H9 (cell line): ENCODE results near the gene AHNAK. TPM values are rescaled to one million over a fixed set of nuclear protein-coding genes. Genes with fewer than 3 reads are reported as not detected.

Experiments used
- DNase-seq: peaks from one replicate; pipeline ENCODE4 v3.0.0-alpha.2; 2017
- H2AFZ ChIP-seq: one replicate; pipeline ENCODE4 v1.6.1; 2013; ENCODE audit warnings: mild to moderate bottlenecking, low read length, control low read depth, moderate library complexity
- H2AK5ac ChIP-seq: 2 replicates; pipeline ENCODE4 v1.6.1; 2013; ENCODE audit warnings: low read length, control low read depth, mixed read lengths; ENCODE audit not compliant: insufficient read length
- H2BK120ac ChIP-seq: one replicate; pipeline ENCODE4 v1.6.1; 2013; ENCODE audit warnings: low read depth, mild to moderate bottlenecking, low read length, control low read depth, inconsistent platforms; ENCODE audit not compliant: poor library complexity, severe bottlenecking
- H2BK12ac ChIP-seq: 2 replicates; pipeline ENCODE4 v1.6.1; 2013; ENCODE audit warnings: low read length, control low read depth, mixed read lengths, low read depth; ENCODE audit not compliant: insufficient read length
- H2BK15ac ChIP-seq: 2 replicates; pipeline ENCODE4 v1.6.1; 2013; ENCODE audit warnings: low read depth, low read length, control low read depth
- H2BK20ac ChIP-seq: one replicate; pipeline ENCODE4 v1.6.1; 2013; ENCODE audit warnings: low read depth, mild to moderate bottlenecking, low read length, control low read depth, inconsistent platforms; ENCODE audit not compliant: poor library complexity, severe bottlenecking
- H2BK5ac ChIP-seq: 2 replicates; pipeline ENCODE4 v1.6.1; 2013; ENCODE audit warnings: low read length, control low read depth, mixed read lengths; ENCODE audit not compliant: insufficient read length
- H3K14ac ChIP-seq: 2 replicates; pipeline ENCODE4 v1.6.1; 2013; ENCODE audit warnings: low read length, control low read depth; ENCODE audit not compliant: insufficient read depth
- H3K18ac ChIP-seq: 2 replicates; pipeline ENCODE4 v1.6.1; 2013; ENCODE audit warnings: low read depth, mild to moderate bottlenecking, mixed read lengths, low read length, control low read depth; ENCODE audit not compliant: insufficient read length
- H3K23ac ChIP-seq: 2 replicates; pipeline ENCODE4 v1.6.1; 2013; ENCODE audit warnings: low read length, control low read depth, mixed read lengths, low read depth; ENCODE audit not compliant: insufficient read length
- H3K23me2 ChIP-seq: 2 replicates; pipeline ENCODE4 v1.6.1; 2013; ENCODE audit warnings: low read depth, mild to moderate bottlenecking, mixed read lengths, low read length, control low read depth; ENCODE audit not compliant: insufficient read length, poor library complexity, severe bottlenecking
- H3K27ac ChIP-seq: 2 replicates; pipeline ENCODE4 v1.5.1; 2013; ENCODE audit warnings: low read length, control low read depth, mixed read lengths, low read depth; ENCODE audit not compliant: insufficient read length
- H3K27me3 ChIP-seq: 2 replicates; pipeline ENCODE4 v1.6.1; 2013; ENCODE audit warnings: low read length, control low read depth, inconsistent platforms; ENCODE audit not compliant: insufficient read depth
- H3K4ac ChIP-seq: 2 replicates; pipeline ENCODE4 v1.6.1; 2013; ENCODE audit warnings: low read depth, mild to moderate bottlenecking, control low read depth, inconsistent platforms, low read length, moderate library complexity
- H3K4me1 ChIP-seq: 2 replicates; pipeline ENCODE4 v1.6.1; 2013; ENCODE audit warnings: low read length, control low read depth, inconsistent platforms; ENCODE audit not compliant: insufficient read depth
- H3K4me2 ChIP-seq: 2 replicates; pipeline ENCODE4 v1.6.1; 2013; ENCODE audit warnings: low read length, control low read depth, mixed read lengths; ENCODE audit not compliant: insufficient read length, insufficient read depth
- H3K56ac ChIP-seq: 2 replicates; pipeline ENCODE4 v1.6.1; 2013; ENCODE audit warnings: low read depth, mild to moderate bottlenecking, mixed read lengths, low read length, control low read depth; ENCODE audit not compliant: insufficient read length
- H3K79me1 ChIP-seq: 2 replicates; pipeline ENCODE4 v1.6.1; 2013; ENCODE audit warnings: low read depth, mild to moderate bottlenecking, moderate library complexity, low read length, control low read depth, inconsistent platforms; ENCODE audit not compliant: insufficient read depth, poor library complexity, severe bottlenecking
- H3K79me2 ChIP-seq: 2 replicates; pipeline ENCODE4 v1.6.1; 2013; ENCODE audit warnings: low read length, control low read depth, inconsistent platforms; ENCODE audit not compliant: insufficient read depth
- H3K9ac ChIP-seq: 2 replicates; pipeline ENCODE4 v1.6.1; 2013; ENCODE audit warnings: low read length, control low read depth, mixed read lengths; ENCODE audit not compliant: insufficient read length; ENCODE audit errors: extremely low read depth
- H3K9me3 ChIP-seq: one replicate; pipeline ENCODE4 v1.6.1; 2013; ENCODE audit warnings: low read depth, low read length, inconsistent platforms; ENCODE audit not compliant: control insufficient read depth
- H3T11ph ChIP-seq: one replicate; pipeline ENCODE4 v1.6.1; 2013; ENCODE audit warnings: mild to moderate bottlenecking, low read length, control low read depth, inconsistent platforms
- H4K20me1 ChIP-seq: one replicate; pipeline ENCODE4 v1.6.1; 2013; ENCODE audit not compliant: control insufficient read depth, insufficient read length, insufficient read depth
- H4K5ac ChIP-seq: 2 replicates; pipeline ENCODE4 v1.6.1; 2013; ENCODE audit warnings: low read depth, mild to moderate bottlenecking, mixed read lengths, low read length, control low read depth; ENCODE audit not compliant: insufficient read length
- H4K8ac ChIP-seq: replicated peaks from 2 replicates; pipeline ENCODE4 v1.6.1; 2013; ENCODE audit warnings: low read length, control low read depth, mixed read lengths, low read depth; ENCODE audit not compliant: insufficient read length
- H4K91ac ChIP-seq: 2 replicates; pipeline ENCODE4 v1.6.1; 2013; ENCODE audit warnings: low read depth, mild to moderate bottlenecking, moderate library complexity, mixed read lengths, low read length, control low read depth; ENCODE audit not compliant: insufficient read length
- H3K27ac Mint-ChIP-seq, 3 experiments: 2 replicates in 2 of 3; 3 replicates in 1 of 3; pipeline ENCODE4 v1.8.0; 2020 to 2021; ENCODE audit warnings: mixed read lengths in 3 of 3, mild to moderate bottlenecking in 1 of 3, moderate library complexity in 1 of 3
- H3K27me3 Mint-ChIP-seq: 2 replicates; pipeline ENCODE4 v1.8.0; 2021; ENCODE audit warnings: low read depth, mild to moderate bottlenecking, moderate library complexity, mixed read lengths
- H3K36me3 Mint-ChIP-seq, 3 experiments: 2 replicates in 2 of 3; 3 replicates in 1 of 3; pipeline ENCODE4 v1.8.0; 2020 to 2021; ENCODE audit warnings: low read depth in 3 of 3, mixed read lengths in 3 of 3; ENCODE audit not compliant: insufficient read depth in 1 of 3
- H3K4me1 Mint-ChIP-seq, 2 experiments: 2 replicates each; pipeline ENCODE4 v1.8.0; 2020; ENCODE audit warnings: mixed read lengths in 2 of 2
- H3K4me3 Mint-ChIP-seq, 2 experiments: 2 replicates in 1 of 2; 3 replicates in 1 of 2; pipeline ENCODE4 v1.8.0; 2020 to 2021; ENCODE audit warnings: mild to moderate bottlenecking in 2 of 2, mixed read lengths in 2 of 2, moderate library complexity in 1 of 2
- H3K9me3 Mint-ChIP-seq, 2 experiments: 2 replicates in 1 of 2; 3 replicates in 1 of 2; pipeline ENCODE4 v1.8.0; 2020; ENCODE audit warnings: mild to moderate bottlenecking in 2 of 2, mixed read lengths in 2 of 2, moderate library complexity in 1 of 2
- CTCF ChIP-seq: fragments of 200-600 bp; sonication (generic); conservative IDR thresholded peaks from 3 replicates; pipeline ENCODE4 v1.8.0; 2021; ENCODE audit warnings: antibody characterized with exemption, mild to moderate bottlenecking
- WGBS: extraction: QIAGEN DNeasy Blood & Tissue Kit; methylation state at CpG from one replicate; pipeline ENCODE4 v1.1.7; 2013; ENCODE audit warnings: missing lambda C conversion rate, low lambda C conversion rate, mixed read lengths; ENCODE audit not compliant: insufficient read length; ENCODE audit errors: extremely low coverage; 5-methylcytosine and 5-hydroxymethylcytosine counted together
- total RNA-seq: library from RNA; stranded (reverse); gene quantifications from 2 replicates; pipeline ENCODE4 v1.2.1, GENCODE V29; 2021

The AHNAK gene
- total RNA-seq, 1 experiment from 2014 or later = 15.2 TPM

DNA sequence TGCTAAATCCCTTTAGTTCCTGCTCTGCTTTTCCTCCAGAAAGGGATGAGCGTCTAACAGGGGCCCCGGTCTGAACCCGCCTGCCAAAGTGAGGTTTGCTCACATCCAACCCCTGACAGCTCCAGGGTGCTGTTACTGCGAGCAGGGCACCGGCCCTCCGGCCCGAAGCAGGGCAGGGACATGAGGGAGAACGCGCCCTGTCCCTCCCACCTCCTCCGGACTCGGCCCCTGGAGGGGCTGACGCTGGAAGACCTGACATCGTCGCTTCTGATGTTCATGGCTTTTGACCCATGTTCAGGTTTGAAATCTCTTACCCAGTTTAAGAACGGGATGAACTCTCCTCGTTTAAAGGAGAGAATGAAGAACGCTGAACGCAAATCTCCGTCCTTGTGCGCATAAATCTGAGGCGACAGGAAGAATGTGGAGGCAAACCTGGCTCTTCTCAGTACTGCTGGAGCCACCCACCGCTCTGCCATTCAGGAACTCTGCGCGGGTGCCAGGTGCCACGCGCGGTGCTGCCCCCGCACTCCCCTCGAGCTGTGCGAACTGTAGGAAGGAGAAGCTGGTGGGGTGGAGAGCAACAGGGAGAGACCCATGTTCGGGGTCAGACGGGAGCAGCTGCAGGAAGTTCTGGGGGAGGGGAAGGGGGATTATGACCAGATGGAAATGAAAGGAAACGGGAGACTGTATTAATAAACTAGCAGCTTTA, 27.9 kb upstream of the AHNAK start:
- H2BK12ac ChIP-seq = no peak overlapping the region
- Mint-ChIP-seq H3K4me3 (peak overlapping the region; percentile 99 to 100), H3K27ac (peak overlapping the region; percentile 84 to 99 (median 95)), H3K36me3 (peaks cover 42 to 75% (median 67%) of the 10 kb centered on the region in 3 experiments), H3K9me3 (no peaks in the 10 kb centered on the region), H3K27me3 (no peaks in the 10 kb centered on the region), H3K4me1 (peaks cover 37 to 38% of the 10 kb centered on the region in 2 experiments)
- no peak overlapping the region for H2AK5ac ChIP-seq
- H3K4me2 ChIP-seq = peak overlapping the region; percentile 98
- no peak overlapping the region for H2AFZ ChIP-seq
- no peak overlapping the region for H3T11ph ChIP-seq
- H3K27me3 ChIP-seq = no peaks in the 10 kb centered on the region
- H3K23ac ChIP-seq = no peak overlapping the region
- no peak overlapping the region for H2BK120ac ChIP-seq
- no peak for TF ChIP-seq CTCF
- H4K8ac ChIP-seq = no peak overlapping the region
- no peaks in the 10 kb centered on the region for H3K4me1 ChIP-seq
- H2BK15ac ChIP-seq = no peak overlapping the region
- no CpG with 5 or more reads among the region's 33 CpGs for WGBS
- peaks cover 13% of the 10 kb centered on the region for H3K23me2 ChIP-seq
- no peak for DNase-seq
- no peak overlapping the region for H2BK20ac ChIP-seq
- H3K9me3 ChIP-seq = no peaks in the 10 kb centered on the region
- no peaks in the 10 kb centered on the region for H4K20me1 ChIP-seq
- peak overlapping the region; percentile 31; the same call in 1 of the 2 replicates for H3K14ac ChIP-seq
- H3K79me1 ChIP-seq = peaks cover 8% of the 10 kb centered on the region
- H3K18ac ChIP-seq = peak overlapping the region; percentile 35
- H3K56ac ChIP-seq = no peak overlapping the region
- H3K27ac ChIP-seq = no peak overlapping the region
- H2BK5ac ChIP-seq = no peak overlapping the region
- H4K91ac ChIP-seq = no peak overlapping the region
- H3K4ac ChIP-seq = no peak overlapping the region
- no peak overlapping the region for H4K5ac ChIP-seq
- H3K79me2 ChIP-seq = peaks cover 12% of the 10 kb centered on the region; the same call in 1 of the 2 replicates
- H3K9ac ChIP-seq = peak overlapping the region; percentile 91
